Renal pelvis (tissue), 4 donors: ENCODE measurements around the gene ANO6. TPM values are rescaled to one million over a fixed set of nuclear protein-coding genes. Genes with fewer than 3 reads are reported as not detected.
"Not testable (repeated sequence)": the region's sequence is repeated elsewhere in the genome, so short reads cannot be mapped to it uniquely, and the experiment has no call there.

ENCODE experiments used
- DNase-seq: peaks from one replicate; pipeline ENCODE4 v3.0.0-alpha.2; 2013
- polyA plus RNA-seq, 3 donors: library from polyadenylated mRNA; unstranded; fragments of 120-200 nt; gene quantifications; one replicate each; pipeline ENCODE4 v1.2.1, GENCODE V29; 2013; ENCODE audit not compliant: insufficient read length in 3 of 3

The ANO6 gene
- polyA plus RNA-seq, 3 donors, result 63.1 to 66.4 (median 64.4) TPM

GRCh38 chr12:45302621-45303369 lies 86.9 kb downstream of the ANO6 start:
- DNase-seq, result no peak

DNA sequence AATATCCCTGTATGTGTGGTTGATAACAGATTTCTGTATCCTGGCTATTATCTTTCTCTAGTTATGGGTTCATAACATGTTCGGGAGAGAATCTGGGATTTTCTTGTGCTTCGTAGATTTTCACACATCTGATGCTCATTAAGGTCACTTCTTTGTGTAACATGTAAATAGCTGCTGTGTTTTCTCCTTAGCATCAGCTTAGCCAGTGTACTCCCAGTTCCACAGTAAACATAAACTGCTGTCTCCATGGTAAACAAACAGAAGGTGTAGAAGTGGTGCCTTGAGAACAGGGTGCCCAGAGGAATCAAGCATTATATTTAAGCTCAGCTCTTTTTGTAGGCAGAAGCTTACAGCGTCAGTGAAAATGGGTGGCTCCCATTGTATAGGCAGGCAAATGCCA lies 88.0 kb downstream of the ANO6 start:
- no peak for DNase-seq

DNA sequence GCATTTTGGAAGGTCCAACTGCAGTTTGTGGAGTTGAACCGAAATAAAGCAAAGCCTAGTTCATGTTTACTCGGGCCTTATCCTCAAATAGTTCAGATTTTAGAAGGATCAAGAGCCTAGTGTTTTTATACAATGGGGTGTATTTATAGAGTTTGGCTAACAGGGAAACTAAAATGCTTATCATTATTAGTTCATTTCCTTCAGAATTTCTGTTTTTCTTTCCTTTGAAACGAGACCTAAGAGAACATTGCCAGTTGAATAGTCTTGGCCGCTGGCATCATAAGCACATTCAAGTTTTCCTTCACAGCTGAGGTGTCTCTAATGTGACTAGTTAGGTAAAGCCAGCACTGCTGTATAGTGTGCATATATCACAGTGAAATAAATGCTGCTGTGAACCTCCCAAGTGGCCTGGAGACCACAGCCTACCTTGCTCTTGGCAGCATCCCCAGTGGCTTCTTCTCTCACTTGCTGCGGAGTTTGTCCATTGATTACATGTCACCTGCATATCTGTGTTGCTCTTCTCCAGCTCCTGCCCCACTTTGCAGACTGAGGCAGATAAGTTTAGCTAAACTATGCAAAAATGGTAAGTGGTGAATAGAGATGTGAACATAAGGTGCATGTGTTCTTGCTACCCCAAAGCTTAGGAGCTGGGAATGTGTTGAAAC lies 88.8 kb downstream of the ANO6 start:
- DNase-seq, result no peak

DNA sequence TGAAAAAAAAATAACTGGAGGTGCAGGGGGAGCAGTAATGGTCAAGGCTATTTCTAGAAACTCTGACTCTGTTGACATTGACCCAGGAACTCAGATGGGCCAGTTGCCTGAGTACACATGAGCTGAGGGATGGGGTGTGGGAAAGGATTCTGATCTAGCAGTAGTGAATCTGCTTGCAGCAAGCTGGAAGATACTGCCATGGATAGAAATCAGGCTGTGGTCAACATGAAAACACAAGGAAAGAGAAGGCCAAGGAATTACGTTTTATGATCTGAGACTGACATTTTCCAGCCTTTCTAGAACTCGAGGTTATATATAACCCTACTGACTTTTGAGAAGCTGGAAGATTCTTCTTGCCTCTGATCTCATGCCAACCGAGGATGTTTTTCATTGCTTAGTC lies 90.0 kb downstream of the ANO6 start:
- DNase-seq, result peak; percentile 35

DNA sequence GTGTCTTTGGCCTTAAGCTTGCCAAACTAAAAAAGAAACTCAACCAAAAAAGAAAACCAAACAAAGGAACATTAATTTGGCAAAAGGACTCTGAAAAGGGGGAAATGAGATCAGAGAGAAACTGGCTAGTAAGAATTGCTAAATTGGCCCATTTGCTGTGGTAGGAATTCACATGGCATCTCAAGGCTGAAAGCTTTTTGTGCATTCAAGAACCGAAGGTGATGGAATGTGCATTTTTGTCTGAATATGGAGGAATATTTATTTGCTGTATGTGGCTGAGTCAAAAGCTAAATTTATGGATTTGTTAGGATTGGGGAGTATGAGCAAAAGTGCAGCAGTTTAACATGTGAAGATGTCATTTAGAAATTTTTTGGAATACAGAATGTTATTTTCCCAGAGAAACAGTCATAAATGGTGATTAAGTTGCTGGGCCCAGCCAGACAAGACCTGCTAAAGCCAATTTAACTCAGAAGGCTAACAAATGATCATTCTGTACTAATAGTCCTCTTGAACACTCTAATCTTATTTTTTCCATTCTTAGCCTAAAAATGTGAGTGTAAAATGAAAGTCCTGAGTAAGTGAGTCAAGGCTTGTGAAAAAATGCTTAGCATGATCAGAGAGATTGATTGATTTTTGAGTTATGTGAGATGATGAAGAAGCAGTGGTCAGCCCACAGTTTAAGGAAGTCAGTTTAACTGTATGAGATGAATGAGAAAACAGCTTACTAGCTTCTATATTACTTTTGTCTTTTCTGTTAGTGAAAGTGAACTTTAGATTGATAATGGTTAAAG lies 94.1 kb downstream of the ANO6 start:
- no peak for DNase-seq

DNA sequence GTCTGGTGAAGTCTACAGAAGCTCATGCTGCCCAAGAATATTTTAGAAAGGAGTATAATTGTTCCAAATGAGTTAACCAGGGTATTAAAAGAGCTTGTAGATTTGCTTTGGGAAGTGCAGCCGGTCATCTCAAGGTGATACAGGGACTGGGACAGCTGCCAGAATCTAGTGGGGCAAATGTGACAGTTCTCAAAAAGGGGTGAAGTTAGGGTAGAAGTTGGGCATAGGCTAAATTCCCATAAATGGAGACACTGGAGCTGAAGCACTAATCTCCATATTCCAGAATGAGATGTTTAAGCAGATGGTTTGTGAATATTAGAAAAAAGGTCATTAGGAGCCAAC lies 94.7 kb downstream of the ANO6 start:
- no peak for DNase-seq

DNA sequence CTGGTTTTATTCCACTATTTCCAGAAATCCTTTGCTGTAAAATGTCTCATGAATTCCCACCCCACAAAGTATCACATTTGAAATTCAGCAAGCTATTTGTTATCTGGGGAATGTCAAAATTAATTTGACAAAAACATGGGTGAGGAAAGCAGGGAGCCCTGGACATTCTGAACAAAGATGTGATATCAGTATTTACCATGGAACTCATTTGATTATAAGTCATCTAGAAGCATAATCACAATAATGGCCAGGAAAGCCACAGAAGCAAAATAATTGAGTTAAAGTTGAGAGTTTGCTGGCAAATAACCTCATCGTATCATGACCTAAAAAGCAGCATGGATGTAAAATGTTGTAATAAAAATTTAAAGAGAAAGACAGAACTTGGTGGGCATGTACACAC lies 96.1 kb downstream of the ANO6 start:
- no peak for DNase-seq

GRCh38 chr12:45314770-45315169 lies 98.9 kb downstream of the ANO6 start:
- DNase-seq, result no peak

DNA sequence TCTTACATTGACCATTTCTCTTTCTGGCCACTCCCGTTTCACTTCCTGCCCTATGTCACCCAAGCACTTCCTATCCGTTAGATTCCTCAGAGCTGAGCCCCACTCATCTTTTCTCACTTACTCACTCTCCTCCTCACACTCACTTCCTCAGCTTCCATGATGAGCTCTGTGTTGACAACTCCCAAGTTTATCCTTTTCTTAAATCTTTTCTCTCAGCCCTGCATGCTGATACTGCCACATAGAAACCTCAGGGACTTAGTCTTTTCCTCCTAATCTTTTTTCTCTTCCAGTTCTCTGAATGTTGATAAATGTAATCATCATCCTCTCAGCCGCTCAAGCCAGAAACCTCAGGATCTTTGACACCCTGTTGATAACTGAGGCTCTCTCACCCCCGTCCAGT lies 99.6 kb downstream of the ANO6 start:
- DNase-seq, result no peak

- not testable (repeated sequence) for DNase-seq
Observed at GRCh38 chr12:45317261-45317660, 101.4 kb downstream of the ANO6 start.

DNA sequence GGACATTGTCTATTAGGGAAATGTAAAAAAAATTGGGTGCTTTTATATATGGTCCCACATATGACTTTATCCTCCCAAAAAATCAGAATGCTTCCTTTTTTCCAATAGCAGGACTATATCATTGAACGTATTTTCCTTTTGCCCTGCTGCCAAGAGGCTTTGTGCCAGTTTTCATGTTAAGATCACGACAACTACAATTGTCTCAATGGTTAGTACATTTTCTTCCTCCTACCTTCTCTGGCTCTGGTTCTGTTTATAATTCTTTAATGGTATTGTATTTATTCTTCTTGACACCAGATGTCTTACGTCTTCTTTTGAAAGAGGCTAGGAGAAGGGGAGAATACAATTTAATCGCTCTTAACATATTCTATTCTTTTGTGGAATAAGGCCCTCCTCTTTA lies 106.9 kb downstream of the ANO6 start:
- DNase-seq, result no peak

GRCh38 chr12:45324391-45324790 lies 108.5 kb downstream of the ANO6 start:
- no peak for DNase-seq

DNA sequence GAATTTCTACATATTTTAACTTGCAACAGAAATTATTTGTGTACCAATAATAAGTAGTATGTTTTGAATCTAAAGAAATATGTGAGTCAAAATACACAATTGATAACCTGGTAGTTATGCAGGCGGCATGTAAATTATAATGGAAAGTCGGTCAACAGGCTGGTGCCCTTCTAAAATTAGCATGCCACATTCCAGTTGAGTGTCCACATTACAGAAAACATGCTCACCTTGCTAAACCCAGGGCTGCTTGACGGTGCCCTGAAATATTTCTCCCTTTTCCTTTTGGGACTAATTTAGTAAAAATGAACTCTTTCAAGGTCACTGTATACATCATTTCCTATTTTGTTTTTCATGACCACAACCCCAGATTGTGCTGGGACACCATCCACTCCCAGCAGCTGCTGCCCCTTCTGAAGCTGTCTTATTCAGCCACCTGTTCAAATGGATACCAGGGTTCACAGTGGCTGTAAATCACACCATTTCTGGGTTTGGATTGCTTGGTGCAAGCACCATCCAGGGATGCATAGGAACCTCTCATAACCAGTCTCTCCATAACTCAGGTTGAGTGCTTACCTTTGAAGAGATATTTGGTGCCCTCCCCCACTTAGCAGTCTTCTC lies 110.6 kb downstream of the ANO6 start:
- DNase-seq, result no peak

DNA sequence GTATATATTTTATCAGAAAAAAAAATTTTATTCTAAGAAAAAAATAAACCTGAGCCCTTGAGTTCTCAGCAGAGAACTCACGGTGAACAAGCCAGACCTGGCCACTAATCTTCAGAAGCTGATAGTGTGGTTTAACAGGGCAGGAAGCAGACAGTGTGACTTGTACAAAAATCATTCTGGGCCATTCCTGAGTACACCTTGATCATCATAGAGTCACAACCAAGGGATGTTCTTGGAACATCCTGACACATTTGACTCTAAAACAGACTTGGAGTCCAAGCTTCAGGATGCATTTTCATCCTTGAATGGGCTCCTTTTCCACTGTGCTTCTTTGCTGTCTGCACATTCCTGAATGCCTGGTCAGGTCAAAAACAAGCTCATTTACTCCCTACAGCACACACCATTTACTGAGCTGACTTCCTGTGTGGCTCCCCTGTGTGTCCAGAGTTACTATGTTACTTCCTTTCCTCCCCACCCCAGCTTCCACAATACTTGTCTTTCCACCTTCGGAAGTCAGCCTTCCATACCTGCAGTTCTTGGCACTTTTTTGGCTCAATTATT lies 112.0 kb downstream of the ANO6 start:
- DNase-seq, result no peak

- no peak for DNase-seq
Observed at GRCh38 chr12:45329238-45329637, 113.3 kb downstream of the ANO6 start.

DNA sequence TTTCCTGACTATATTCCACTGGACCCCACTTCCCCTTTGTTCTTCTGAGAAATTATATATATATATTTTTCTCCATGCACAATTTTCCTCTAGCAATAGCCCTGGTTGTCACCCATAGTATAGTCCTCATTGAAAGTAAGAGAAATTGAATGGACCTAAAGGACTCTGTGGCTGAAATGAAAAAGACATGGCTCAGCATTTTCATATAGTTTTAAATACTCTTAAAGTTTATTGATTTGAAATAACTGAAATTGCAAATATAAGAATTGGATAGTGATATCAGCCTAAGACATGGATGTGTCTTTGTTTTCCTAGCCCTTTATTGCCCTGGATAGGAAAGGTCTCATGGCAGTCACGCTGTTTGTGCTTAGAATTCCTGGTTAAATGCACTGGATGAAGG lies 113.8 kb downstream of the ANO6 start:
- DNase-seq, result no peak

DNA sequence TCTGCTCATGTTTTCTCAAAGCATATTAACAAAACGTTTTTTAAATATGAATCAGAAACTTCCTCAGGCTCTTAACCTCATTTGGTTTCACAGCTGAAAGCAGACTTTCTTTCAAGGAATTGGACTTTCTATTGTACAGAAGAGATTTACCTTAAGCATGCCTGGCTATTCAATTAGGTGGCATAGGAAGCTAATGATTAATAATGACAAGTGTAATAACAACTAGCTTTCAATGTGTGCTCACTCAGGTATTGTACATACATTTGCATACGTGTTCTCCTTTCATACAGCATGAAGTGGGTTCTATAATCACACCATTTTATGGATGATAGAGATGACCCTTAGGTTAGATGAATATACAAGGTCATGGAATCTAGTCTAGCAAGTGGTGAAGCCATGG lies 115.7 kb downstream of the ANO6 start:
- DNase-seq, result no peak

DNA sequence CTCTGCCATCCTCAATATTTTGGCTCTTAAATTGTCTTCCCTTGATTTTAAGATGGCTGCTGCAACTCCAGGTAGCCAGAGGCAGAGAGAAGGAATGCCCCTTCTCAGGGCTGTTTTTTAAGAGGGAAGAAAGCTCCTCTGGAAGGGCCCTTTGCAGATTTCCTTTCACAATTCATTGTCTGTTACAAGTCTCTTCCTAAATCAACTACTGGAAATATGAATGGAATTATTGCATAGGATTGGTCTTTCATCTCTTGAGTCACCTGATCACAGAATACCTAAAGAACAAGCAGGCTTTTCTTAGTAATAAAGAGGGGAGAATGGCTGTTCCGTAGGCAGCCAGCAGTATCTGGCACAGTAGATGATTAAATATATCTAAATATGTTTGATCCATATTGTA lies 118.5 kb downstream of the ANO6 start:
- DNase-seq, result no peak

- DNase-seq, result no peak
Observed at GRCh38 chr12:45336331-45336730, 120.4 kb downstream of the ANO6 start.

DNA sequence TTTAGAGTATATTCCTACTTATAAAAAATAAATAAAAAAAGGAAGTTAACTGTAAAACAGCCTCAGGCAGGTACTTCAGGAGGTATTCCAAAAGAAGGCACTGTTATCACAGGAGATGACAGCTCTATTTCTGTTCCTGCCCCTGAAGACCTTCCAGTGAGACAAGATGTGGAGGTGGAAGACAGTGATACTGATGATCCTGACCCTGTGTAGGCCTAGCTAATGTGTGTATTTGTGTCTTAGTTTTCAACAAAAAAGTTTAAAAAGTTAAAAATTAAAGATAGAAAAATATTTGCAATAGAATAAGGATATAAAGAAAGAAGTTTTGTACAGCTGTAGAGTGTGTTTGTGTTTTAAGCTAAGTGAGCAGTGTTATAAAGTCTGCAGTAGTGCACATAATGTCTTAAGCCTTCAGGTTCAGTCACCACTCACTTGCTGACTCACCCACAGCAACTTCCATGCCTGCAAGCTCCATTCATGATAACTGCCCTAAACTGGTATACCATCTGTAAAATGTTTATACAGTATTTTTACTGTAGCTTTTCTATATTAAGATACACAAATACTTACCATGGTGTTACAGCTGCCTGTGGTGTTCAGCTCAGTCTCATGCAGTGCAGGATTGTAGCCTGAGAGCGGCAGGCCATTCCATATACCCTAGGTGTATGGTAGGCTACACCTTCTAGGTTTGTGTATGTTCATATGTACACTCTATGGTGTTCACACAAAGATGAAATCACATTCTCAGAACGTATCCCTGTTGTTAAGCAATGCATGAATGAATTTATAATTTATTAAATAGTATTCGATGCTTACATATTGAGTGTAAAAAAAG lies 121.1 kb downstream of the ANO6 start:
- DNase-seq, result no peak

DNA sequence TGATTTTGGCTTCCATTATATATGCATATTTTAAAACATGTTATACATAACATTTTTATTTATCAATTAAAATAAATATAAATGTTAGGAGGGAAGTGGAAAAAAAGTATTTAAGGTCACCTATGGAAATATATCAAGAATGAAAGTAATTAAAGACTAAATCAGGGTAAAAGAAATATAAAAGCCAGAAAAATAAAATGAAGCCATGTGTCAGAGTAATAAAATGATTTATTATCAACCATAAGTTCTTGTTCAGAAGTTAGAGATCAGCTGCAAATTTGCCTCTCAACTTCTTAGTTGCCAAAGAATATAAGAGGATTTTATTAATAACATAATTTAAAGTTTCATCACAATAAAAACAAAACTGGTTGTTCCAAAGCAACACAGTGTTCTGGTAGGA lies 121.9 kb downstream of the ANO6 start:
- DNase-seq, result no peak
